SU-DHL-6 (cell line): ENCODE data around the gene FBXL3.
A peak's percentile ranks its signal among the peaks of the same experiment; 100 is the strongest.

Experiments used
- H2AFZ ChIP-seq: fragments of 200-600 bp; sonication (generic); 2 replicates; pipeline ENCODE4 v1.6.1; 2014; ENCODE audit warnings: low read depth, mild to moderate bottlenecking, moderate library complexity, mixed read lengths, antibody characterized with exemption, low read length; ENCODE audit not compliant: severe bottlenecking
- H3F3A ChIP-seq: fragments of 200-600 bp; shearing (Covaris generic); 2 replicates; pipeline ENCODE4 v1.6.0; 2016; ENCODE audit warnings: antibody characterized with exemption, mild to moderate bottlenecking; ENCODE audit not compliant: insufficient read depth
- H3K27ac ChIP-seq: fragments of 200-600 bp; sonication (generic); 2 replicates; pipeline ENCODE4 v1.5.1; 2016; ENCODE audit warnings: low read depth, mild to moderate bottlenecking, low read length, moderate library complexity, mixed read lengths
- H3K27me3 ChIP-seq: fragments of 200-600 bp; sonication (generic), shearing (Covaris generic); 2 replicates; pipeline ENCODE4 v1.6.0; 2014; ENCODE audit warnings: mild to moderate bottlenecking, low read length
- H3K36me3 ChIP-seq: fragments of 200-600 bp; sonication (generic); 2 replicates; pipeline ENCODE4 v1.6.1; 2014; ENCODE audit warnings: mild to moderate bottlenecking, low read length, mixed read lengths
- H3K4me2 ChIP-seq: fragments of 300-600, 200-600 bp; shearing (Covaris generic), sonication (generic); 2 replicates; pipeline ENCODE4 v1.6.0; 2014; ENCODE audit warnings: low read length, low read depth, mild to moderate bottlenecking; ENCODE audit not compliant: poor library complexity, severe bottlenecking
- H3K4me3 ChIP-seq: fragments of 200-600 bp; sonication (generic); 2 replicates; pipeline ENCODE4 v1.5.1; 2014; ENCODE audit warnings: antibody characterized with exemption, low read length, mild to moderate bottlenecking, mixed read lengths; ENCODE audit not compliant: insufficient read depth, poor library complexity, severe bottlenecking
- H3K79me2 ChIP-seq: fragments of 200-600 bp; sonication (generic); 2 replicates; pipeline ENCODE4 v1.6.1; 2014; ENCODE audit warnings: mild to moderate bottlenecking, low read length, moderate library complexity; ENCODE audit not compliant: insufficient read depth
- H3K9ac ChIP-seq: fragments of 200-600 bp; sonication (generic); 2 replicates; pipeline ENCODE4 v1.7.0; 2014; ENCODE audit warnings: mild to moderate bottlenecking, low read length
- H3K9me2 ChIP-seq: fragments of 200-600 bp; sonication (generic); replicated peaks from 2 replicates; pipeline ENCODE4 v1.6.1; 2014; ENCODE audit warnings: low read length; ENCODE audit not compliant: insufficient read depth
- H3K9me3 ChIP-seq: fragments of 200-600 bp; sonication (generic); 2 replicates; pipeline ENCODE4 v1.6.1; 2014; ENCODE audit warnings: low read length, mixed read lengths; ENCODE audit not compliant: insufficient read depth
- H4K20me1 ChIP-seq: fragments of 200-600 bp; sonication (generic); 2 replicates; pipeline ENCODE4 v1.6.1; 2014; ENCODE audit warnings: low read depth, mild to moderate bottlenecking, antibody characterized with exemption, low read length, moderate library complexity, mixed read lengths
- EZH2phosphoT487 ChIP-seq: fragments of 200-600 bp; sonication (generic), shearing (Covaris generic); conservative IDR thresholded peaks from 2 replicates; pipeline ENCODE4 v1.6.1; 2018; ENCODE audit warnings: mild to moderate bottlenecking, antibody characterized with exemption, low read length, moderate library complexity, mixed read lengths
- TF ChIP-seq, protein P1 (sequence below): fragments of 200-600 bp; sonication (generic); IDR thresholded peaks from one replicate; pipeline ENCODE4 v1.5.1; 2017; ENCODE audit warnings: antibody characterized with exemption, mild to moderate bottlenecking, low read length, moderate library complexity; ENCODE audit not compliant: insufficient read depth, poor library complexity, severe bottlenecking

FBXL3 gene

DNA sequence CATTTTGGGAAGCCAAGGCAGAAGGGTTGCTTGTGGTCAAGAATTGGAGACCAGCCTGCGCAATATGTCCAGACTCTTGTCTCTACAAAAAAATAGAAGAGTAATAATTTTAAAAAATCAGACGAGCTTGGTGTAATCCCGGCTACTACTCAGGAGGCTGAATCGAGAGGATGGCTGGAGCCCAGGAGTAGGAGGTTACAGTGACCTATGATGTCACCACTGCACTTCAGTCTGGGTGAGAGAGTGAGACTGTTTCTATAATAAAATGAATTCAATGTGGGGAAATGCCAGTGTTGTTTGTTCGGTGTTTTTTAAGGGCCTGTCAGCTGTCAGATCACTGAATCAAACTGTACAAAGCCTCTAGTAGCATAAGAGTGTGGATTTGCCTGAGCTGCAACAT lies 1.2 kb upstream of the FBXL3 start:
- H2AFZ ChIP-seq = peak overlapping the region; percentile 98

DNA sequence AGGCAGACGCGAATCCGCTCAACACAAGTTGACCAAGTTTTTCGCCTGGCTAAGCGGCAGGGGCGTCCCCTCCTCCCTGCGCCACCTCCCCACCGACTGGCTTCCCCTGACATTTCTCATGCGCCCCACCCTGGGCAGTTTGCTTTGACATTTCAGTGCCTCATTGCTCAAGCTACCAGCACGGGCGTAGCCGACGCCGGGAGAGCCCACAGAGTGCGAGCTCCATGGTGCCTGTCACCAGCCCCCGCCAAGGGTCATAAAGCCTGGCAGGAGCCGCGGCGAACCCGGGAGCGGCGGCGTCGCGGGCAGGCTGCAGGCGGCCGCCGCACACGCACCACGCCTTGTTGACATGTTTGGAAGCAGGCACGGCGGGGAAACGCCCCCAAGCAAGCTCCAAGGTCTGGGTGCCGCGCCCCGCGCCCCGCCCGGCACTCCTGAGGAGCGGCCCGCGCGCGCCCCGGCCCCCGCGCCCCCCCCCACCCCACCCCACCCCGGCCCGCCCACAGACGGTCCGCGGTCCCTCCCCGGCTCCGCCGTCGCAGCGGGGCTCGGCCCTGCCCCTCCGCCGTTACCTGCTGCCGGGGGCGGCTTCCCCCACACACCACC lies 601 bp downstream of the FBXL3 start:
- no peaks in the 10 kb centered on the region for H3K9me2 ChIP-seq
- H3K79me2 ChIP-seq = peaks cover 51% of the 10 kb centered on the region
- H3K9ac ChIP-seq = peak overlapping the region; percentile 98
- H2AFZ ChIP-seq = peak overlapping the region; percentile 96
- H3K27me3 ChIP-seq = no peaks in the 10 kb centered on the region
- no peaks in the 10 kb centered on the region for H3K9me3 ChIP-seq
- H3K4me3 ChIP-seq = peak overlapping the region; percentile 98
- TF ChIP-seq, protein P1, sequence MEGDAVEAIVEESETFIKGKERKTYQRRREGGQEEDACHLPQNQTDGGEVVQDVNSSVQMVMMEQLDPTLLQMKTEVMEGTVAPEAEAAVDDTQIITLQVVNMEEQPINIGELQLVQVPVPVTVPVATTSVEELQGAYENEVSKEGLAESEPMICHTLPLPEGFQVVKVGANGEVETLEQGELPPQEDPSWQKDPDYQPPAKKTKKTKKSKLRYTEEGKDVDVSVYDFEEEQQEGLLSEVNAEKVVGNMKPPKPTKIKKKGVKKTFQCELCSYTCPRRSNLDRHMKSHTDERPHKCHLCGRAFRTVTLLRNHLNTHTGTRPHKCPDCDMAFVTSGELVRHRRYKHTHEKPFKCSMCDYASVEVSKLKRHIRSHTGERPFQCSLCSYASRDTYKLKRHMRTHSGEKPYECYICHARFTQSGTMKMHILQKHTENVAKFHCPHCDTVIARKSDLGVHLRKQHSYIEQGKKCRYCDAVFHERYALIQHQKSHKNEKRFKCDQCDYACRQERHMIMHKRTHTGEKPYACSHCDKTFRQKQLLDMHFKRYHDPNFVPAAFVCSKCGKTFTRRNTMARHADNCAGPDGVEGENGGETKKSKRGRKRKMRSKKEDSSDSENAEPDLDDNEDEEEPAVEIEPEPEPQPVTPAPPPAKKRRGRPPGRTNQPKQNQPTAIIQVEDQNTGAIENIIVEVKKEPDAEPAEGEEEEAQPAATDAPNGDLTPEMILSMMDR = no peak
- 0 out of 2 replicates have a peak, but pooled peaks cover 5% of the 10 kb centered on the region for H3K36me3 ChIP-seq
- H3F3A ChIP-seq = no peaks in the 10 kb centered on the region; the same call in none of the 2 replicates
- peaks cover 19% of the 10 kb centered on the region for H4K20me1 ChIP-seq
- H3K4me2 ChIP-seq = peak overlapping the region; percentile 99
- H3K27ac ChIP-seq = peak overlapping the region; percentile 92

More for the DNA sequence above, 1.2 kb upstream of the FBXL3 start:
- H3K79me2 ChIP-seq = peaks cover 32% of the 10 kb centered on the region
- peaks cover 11% of the 10 kb centered on the region for H4K20me1 ChIP-seq
- 0 out of 2 replicates have a peak, but pooled peaks cover 5% of the 10 kb centered on the region for H3K36me3 ChIP-seq
- no peak overlapping the region for H3K9ac ChIP-seq
- no peaks in the 10 kb centered on the region for H3K9me3 ChIP-seq
- H3K9me2 ChIP-seq = no peaks in the 10 kb centered on the region
- H3K27me3 ChIP-seq = no peaks in the 10 kb centered on the region
- peak overlapping the region; percentile 88 for H3K4me2 ChIP-seq
- H3F3A ChIP-seq = no peaks in the 10 kb centered on the region; the same call in none of the 2 replicates
- TF ChIP-seq, protein P1 = no peak
- no peak for TF ChIP-seq EZH2phosphoT487
- H3K4me3 ChIP-seq = no peak overlapping the region
- H3K27ac ChIP-seq = no peak overlapping the region

DNA sequence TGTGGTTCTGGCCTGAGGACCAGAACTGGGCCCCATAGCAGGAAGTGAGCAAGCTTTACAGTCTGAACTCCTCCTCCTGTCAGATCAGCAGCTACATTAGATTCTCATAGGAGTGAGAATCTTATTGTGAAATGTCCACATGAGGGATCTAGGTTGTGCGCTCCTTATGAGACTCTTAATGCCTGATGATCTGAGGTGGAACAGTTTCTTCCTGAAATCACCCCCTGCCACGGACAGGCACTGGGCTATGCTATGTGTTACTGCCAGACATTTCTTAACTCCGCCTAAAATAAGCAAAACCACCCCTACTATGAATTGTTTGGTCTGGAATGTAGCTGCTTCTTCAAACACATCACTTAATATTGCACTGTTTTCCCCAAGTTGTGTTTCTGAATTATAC lies 4.6 kb downstream of the FBXL3 start:
- peaks cover 22% of the 10 kb centered on the region for H3K36me3 ChIP-seq
- peaks cover 18% of the 10 kb centered on the region for H3F3A ChIP-seq
- H3K27me3 ChIP-seq = no peaks in the 10 kb centered on the region
- no peaks in the 10 kb centered on the region for H3K9me2 ChIP-seq
- no peak overlapping the region for H3K27ac ChIP-seq
- peaks cover 24% of the 10 kb centered on the region for H4K20me1 ChIP-seq
- no peak overlapping the region for H3K4me3 ChIP-seq
- TF ChIP-seq EZH2phosphoT487 = no peak
- TF ChIP-seq, protein P1 = no peak
- no peak overlapping the region for H3K9ac ChIP-seq
- H3K79me2 ChIP-seq = peaks cover 90% of the 10 kb centered on the region
- H3K9me3 ChIP-seq = no peaks in the 10 kb centered on the region
- H2AFZ ChIP-seq = no peak overlapping the region
- no peak overlapping the region for H3K4me2 ChIP-seq
